HG03095 (cell line): ENCODE measurements around the gene OTOP3.

ENCODE experiments used
- ATAC-seq: cut with Tn5 transposase; IDR thresholded peaks from one replicate; pipeline ENCODE4 v1.9.1; 2021; ENCODE audit warnings: moderate library complexity; ENCODE audit not compliant: unreplicated experiment

The OTOP3 gene

DNA sequence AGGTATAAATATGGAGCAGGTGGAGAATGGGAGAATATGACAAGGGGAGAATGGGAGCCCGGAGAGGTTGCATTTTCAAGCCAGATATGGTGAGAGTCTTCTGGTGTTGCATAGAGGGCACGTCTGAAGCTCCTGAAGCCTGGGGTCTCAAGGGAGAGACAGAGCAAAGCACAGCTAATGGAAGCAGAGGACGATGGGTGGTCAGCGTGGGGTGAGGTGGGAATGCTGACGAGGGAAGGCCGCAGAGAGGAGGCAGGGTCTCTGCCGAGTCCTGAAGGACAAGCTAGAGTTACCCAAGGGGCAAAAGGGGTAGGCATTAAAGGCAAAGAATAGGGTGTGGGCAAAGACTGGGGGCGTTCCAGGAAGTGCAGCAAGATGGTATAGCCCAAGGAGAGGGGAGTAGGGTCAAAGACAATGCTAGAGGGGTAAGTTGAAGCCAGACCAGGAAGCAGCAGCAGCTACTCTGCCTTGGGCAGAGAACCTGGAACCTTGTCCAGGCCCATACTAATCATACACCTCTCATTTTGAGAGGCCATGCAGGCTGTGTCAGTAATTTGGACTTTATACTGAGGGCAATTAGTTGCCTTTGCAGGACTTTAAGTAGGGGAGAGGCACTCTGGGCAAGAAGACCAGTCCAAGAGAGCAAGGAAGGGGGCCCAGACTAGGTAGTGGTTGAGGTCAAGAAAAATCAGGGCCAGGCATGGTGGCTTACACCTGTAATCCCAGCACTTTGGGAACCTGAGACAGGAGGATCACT lies 2.7 kb downstream of the OTOP3 start:
- ATAC-seq, result no peak

DNA sequence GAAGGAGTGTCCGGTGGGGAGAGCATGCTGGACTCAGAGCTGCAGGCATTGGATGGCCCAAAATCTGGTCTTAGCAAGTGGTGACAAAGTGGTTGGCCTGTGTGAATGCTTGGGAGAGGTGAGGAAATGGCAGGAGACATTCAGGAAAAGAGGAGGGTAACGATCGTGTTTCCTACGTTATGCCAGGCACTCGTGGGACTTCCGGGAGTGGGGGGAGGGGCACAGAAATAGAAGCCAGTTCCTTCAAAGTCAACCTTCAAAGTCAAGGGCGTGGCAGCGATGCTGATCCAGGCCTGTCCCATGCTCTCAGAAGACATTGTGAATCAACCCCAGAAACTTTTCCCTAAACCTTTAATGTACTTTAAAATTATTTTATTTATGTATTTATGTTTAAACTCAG lies 3.8 kb downstream of the OTOP3 start:
- no peak for ATAC-seq

DNA sequence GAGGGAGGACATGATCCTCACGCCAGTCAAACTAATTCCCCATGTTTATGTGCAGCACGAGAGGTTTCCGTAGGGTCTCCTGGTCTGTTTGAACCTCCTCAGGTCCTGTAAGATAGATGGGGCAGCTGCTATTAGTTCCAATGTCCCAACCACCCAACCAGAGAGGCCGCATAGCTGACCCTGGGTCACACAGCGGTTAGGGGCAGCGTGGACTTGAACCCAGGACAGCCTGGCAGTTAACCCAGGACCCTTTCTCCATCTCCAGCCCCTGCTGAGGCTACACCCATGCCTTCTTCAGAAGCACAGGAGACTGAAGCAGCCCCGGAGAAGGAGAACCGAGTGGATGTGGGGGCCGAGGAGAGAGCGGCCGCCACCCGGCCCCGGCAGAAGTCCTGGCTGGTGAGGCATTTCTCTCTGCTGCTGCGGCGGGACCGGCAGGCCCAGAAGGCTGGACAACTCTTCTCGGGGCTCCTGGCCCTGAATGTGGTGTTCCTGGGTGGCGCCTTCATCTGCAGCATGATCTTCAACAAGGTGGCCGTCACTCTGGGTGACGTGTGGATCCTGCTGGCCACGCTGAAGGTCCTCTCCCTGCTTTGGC lies 5.5 kb downstream of the OTOP3 start:
- no peak for ATAC-seq

DNA sequence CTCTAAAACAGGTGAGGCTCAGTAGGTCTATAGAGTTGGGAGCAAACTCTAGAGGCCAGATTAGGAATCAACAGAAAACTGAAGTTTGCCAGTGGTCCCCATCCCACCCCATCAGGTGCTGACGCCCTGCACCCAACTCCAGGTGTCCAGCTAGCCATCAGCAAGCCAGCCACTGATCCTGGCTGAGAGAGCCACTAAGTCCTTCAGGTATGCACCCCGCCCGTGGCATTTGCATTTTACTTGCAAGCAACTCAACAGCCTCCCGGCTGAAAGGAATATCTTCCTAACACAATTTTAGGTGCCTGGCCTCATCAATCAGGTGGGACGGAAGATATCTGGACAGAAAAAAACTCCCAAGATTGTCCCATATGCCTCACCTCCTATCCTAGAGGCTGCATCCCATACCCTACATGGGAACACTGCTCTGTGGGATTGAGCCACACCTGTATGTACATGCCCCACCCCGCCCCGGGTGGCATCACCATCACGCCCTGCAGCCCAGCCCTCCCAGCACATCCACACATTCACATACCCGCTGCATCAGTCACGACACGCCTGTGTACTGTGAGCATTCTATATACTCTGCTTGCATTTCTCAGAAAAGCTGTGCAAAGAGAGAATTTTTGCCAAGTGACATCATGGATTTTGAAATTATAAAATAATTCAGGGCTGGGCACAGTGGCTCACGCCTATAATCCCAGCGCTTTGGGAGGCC lies 8.3 kb downstream of the OTOP3 start:
- no peak for ATAC-seq

DNA sequence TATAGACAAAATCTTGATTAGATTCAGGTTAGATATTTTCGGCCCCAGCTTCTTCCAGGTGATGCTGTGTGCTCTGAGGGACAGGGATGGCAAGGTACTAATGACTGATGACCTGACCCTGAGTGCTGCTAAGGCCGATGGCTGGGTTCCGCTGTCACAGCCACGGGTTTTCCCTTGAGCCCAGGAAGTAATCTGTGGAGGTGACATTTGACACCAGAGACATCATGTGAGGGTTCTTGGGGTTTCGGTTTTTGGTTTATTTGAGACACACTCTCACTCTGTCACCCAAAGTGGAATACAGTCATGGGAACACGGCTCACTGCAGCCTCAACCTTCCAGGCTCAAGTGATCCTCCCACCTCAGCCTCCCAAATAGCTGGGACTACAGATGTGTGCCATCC lies 9.8 kb downstream of the OTOP3 start:
- ATAC-seq, result peak; percentile 82

DNA sequence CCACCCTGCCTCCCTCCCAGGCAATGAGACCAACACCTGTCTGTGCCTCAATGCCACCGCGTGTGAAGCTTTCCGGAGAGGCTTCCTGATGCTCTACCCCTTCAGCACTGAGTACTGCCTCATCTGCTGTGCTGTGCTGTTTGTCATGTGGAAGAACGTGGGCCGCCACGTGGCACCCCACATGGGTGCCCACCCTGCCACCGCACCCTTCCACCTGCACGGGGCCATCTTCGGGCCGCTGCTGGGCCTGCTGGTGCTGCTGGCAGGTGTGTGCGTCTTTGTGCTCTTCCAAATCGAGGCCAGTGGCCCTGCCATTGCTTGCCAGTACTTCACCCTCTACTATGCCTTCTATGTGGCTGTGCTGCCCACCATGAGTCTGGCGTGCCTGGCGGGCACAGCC lies 10.9 kb downstream of the OTOP3 start:
- no peak for ATAC-seq

DNA sequence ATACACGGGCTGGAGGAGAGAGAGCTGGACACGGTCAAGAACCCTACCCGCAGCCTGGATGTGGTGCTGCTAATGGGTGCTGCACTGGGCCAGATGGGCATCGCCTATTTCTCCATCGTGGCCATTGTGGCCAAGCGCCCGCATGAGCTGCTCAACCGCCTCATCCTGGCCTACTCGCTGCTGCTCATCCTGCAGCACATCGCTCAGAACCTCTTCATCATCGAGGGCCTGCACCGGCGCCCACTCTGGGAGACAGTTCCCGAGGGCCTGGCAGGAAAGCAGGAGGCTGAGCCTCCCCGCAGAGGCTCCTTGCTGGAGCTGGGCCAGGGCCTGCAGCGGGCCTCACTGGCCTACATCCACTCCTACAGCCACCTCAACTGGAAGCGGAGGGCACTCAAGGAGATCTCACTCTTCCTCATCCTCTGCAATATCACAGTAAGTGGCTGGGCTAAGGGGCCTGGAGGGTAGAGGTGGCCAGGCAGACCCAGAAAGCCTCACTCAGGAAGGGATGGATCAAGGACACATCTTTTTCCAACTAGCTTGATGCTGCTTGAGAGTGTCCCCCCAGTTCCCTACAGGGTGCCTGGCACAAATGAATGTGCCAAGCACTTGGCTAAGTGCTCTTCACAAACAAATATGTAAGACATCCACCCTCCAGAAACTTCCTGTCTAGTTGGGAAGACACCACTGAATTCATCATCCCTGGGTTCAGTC lies 11.5 kb downstream of the OTOP3 start:
- ATAC-seq, result no peak

DNA sequence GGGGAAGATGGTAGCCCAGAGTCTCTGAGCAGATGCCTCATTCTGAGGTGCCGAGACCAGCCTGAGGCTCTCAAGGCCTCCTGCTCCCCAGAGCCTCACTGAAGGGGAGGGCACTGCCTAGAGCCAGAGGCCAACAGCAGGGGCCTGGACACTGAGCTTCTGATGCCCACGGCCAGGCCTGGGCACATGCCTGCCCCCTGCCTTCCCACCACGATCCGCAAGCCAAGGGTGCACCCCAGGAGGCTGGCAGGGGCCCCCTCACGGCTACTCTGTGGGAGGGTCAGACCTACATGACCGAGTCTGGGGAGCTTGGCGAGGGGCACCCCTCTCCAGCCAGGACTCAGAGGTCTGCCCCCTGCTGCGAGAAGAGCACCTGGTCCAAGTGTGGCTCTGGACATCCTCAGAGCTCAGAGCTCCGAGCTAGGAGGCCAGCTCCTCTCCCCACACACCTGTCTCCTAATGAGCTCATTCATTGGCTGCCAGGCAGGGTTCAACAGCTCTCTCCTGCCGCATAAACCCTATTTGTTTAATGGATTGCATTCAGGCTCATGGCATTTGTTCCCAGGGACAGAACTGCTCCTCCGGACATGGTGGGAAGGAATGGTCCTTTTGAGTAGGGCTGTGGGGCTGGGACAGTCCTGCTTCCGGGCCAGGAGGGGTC lies 13.9 kb downstream of the OTOP3 start:
- no peak for ATAC-seq

DNA sequence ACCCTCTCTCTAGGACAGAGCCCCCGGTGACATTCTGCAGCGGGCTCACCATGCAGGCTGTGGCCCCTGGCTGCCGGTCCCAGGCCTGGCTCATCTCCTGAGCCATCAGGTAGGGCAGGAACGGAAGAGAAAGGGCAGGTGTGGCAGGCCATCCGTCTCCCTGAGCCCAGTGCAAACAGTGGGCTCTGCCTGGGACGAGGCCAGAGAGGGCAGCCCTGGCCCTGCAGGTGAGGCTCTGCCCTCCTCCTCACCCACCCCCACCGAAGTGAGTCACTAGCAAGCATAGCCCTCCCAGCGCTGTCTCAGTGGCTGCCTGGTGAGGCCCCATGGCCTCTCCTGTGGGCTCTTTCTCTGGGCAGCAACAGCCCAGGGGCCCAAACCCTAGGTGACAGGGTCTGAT lies 14.5 kb downstream of the OTOP3 start:
- ATAC-seq, result no peak

DNA sequence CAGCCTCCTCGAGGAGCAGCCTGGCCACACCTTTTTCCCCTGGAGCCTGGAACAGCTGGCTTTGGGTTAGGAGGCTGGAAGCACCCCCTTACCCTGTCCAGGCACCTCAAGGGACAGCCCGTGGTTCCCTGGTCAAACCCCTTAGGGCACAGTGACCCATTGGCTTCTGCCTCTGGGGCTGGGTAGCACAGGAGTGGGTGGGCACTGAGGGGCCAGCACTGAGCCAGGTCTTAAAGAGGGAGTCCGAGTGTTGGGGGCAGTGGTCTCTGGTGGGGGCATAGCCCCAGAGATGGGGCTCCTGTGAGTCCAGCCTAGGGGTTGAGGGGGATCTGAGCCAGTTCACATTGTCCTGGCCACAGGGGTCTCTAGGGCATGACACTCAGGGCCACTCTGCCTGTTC lies 15.4 kb downstream of the OTOP3 start:
- ATAC-seq, result no peak

DNA sequence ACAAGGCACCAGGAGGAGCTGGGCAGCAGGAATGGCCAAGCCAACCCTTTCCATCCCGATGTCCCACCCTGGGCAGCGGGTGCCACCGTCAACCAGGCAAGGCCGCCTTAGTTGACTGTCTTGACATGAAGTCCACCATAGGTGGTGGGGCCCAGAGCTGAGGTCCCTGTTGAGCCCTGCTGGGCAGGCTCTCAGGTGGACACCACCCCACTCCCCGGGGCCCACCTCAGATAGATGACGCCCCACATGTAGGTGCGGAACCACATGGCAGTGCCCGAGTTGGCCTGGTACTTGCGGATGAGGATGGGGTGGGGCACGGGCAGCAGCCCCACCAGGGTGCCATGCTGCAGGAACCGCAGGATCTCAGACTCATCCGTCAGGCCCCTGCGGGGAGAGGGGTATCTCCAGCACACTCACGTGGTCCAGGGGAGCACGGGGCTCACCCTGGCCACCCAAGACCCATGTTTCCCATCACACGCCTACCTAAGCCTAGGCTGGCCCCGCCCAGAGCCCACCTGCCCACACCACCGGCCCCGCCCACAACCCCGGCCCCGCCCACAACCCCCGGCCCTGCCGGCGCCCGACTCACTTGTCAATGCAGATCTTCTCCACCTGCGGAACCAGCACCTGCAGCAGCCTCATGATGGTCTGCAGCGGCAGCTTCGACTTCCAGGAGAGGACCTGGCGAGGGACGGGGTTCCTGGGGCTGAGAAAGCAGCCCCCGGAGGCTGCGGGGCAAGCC lies 16.2 kb downstream of the OTOP3 start:
- no peak for ATAC-seq

DNA sequence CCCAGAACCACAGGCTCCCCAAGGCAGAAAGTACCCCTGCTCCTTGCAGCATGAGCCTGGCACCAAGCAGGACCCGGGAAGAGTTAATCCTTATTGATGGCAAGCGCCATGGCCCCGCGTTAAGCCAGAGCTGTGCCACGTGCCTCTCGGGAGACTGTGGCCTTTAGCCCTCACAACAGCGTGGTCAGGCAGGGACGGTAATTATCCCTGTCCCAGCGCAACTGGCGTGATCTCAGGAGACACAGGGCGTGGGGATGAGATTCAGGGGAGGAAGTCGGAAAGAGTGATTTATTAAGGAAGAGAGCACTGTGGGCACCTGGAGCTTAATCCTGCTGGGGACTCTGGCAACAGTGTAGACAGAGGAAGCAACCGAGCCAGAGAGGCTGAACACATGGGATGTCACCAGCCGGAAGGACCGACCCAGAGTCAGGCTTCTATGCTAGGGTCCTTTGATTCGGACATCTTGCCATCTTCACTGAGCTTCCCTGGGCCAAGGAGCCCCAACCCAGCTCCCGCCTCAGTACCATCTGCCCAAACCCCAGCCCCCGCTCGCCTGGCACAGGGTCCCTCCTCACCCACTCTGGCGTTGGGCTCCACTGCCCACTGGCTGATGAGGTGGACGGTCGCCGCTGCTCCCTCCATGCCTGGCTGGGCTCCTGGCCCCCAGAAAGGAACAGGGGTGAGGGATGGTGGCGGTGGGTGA lies 16.9 kb downstream of the OTOP3 start:
- no peak for ATAC-seq

DNA sequence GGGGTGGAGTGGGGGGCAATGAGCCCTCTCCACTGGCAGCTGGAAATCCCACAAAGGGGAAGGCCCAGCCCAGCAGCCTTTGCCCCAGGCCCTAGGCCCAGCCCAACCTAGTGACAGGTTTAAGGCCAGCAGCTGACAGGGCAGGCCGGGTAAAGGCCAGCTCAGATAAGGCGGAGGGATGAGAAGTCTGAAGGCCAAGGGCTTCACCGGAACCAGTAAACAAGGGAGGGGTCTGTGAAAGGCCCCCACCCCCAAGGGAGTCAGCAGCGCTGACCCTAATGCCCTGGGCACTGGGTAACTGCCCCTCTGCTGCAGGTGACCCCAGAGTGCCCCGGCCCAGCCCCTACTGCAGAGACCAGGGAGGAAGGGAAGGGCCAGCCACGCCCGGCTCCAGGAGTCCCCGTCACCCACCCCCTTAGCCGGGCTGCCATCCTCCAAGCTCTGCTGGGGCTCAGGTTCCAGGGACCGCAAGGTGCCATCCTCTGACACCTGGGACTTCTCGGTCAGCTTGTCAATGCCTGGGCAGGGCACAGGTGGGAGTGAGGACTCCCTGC lies 17.5 kb downstream of the OTOP3 start:
- no peak for ATAC-seq

DNA sequence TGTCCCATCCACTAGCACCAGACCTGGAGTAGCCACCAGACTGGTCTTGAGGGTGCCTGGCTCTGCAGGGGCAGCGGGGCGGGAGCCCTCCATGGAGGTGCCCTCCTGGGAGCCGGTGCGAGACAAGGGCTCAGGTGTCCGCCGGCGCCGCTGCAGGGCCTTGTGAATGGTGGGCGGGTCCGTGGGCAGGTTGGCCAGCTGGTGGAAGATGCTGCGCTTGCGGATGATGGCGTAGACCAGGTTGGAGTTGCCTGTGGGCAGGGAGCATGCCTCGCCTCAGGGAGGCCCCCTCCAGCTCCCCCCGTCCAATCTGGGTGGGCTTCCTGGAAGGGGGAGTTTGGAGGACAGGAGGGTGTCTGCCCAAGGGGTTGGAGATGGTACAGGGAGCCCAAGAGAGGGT lies 18.4 kb downstream of the OTOP3 start:
- ATAC-seq, result no peak

DNA sequence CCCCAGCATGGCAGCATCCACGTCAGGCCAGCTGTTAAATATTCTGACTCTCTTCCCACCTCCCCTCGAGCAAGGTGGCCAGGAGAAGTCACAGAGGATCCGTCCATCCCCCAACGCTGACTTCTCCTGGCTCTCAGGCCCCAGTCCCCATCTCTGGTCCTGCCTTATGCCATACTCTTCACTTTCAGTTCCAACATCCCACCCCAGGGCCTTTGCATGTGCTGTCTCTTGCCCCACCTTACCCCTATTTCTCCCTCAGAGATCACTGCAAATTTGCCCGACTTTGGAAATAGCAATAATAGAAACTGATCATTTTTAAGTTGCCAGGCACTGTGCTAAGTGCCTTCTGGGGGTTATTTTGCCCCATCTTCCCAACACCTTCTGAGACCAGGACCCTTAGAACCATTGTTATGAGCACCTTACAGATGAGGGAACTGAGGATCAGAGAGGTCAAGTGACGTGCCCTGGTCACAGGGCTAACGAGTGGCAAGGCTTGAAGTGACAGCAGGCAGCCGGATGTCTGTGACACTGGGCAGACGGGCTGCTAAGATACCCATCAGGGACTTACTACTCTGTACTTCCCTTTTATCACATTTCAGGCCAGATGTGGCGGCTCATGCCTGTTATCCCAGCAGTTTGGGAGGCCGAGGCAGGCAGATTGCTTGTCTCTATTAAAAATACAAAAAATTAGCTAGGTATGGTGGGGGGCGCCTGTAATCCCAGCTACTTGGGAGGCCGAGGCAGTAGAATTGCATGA lies 19.1 kb downstream of the OTOP3 start:
- ATAC-seq, result no peak

DNA sequence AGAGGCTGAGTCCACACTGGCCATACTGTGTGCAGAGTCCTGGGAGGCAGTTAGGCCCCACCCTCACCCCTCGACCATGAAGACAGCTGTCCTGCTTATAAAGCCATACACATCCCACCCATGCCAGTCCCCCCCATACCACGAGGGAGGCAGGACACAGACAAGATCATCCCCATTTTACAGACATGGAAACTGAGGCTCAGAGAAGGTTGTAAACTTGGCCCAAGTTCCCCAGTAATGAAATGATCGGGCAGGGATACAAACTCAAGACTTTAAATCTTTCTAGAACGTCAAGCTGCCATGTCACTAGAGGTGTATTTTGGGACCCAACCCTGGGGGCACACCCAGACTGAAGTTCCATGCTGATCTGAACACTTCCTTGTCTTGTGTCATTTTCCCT lies 20.4 kb downstream of the OTOP3 start:
- ATAC-seq, result no peak

DNA sequence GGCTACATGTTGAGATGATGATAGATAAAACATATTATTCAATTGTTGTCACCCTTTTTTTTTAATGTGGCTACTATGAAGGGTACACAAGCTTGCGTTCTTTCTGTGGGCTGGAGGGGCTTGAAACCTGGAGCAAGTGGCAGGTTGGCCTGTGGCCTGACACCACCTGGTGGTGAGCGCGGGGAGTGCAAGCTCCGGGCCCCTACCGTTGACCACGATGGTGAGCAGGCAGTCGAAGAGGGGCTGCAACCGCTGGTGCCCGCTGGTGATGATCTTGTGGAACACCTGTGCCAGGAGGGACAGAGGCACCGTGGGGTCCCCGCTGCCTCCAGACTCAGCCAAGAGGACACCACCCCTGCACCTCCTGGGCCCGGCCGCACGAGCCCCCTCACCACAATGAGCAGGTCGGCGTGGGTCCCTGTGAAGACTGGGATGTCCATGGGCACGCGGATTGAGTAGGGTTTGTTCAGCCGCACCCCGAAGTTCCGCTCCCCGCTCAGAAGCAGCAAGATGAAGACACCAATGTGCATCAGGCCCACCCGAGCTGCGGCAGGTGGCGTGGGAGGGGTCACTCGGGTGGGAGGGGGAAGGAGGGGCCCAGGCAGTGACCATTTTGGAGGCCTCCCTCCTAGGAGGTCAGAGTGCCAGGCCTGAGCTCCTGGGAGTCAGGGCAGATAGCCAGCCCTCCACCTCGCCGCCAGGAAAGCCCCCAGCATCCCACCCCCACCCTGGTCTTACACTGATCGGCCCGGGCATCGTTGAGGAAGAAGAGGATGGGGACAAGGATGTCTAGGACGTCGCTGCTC lies 22.4 kb downstream of the OTOP3 start:
- no peak for ATAC-seq
